C4-2B (cell line): ENCODE measurements around the gene TBCEL.

Experiments
- ZFX ChIP-seq: fragments of 450-650 bp; IDR thresholded peaks from 2 replicates; pipeline ENCODE4 v1.6.1; 2017
- TF ChIP-seq, protein P1 (sequence below): fragments of 450-650 bp; conservative IDR thresholded peaks from 2 replicates; pipeline ENCODE4 v1.5.1; 2017; ENCODE audit warnings: mild to moderate bottlenecking

DNA sequence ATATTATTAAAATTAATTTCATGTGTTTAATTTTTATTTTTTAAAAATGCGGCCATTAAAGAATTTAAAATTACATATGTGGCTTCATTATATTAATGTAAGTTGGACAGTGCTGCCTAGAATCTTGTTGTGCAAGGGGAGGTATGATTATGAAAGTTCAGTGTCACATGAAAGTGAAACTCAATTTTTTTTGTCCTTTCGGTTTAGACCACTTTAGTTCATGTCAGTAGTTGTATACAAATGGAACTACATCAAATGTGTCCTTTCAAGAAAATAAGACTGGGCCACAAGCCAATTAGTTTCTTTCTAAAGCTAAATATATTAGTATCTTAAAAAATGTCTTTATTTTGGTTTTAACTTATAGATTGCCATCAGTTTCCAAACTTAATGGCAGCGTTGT lies 35.7 kb downstream of the TBCEL start:
- TF ChIP-seq, protein P1, sequence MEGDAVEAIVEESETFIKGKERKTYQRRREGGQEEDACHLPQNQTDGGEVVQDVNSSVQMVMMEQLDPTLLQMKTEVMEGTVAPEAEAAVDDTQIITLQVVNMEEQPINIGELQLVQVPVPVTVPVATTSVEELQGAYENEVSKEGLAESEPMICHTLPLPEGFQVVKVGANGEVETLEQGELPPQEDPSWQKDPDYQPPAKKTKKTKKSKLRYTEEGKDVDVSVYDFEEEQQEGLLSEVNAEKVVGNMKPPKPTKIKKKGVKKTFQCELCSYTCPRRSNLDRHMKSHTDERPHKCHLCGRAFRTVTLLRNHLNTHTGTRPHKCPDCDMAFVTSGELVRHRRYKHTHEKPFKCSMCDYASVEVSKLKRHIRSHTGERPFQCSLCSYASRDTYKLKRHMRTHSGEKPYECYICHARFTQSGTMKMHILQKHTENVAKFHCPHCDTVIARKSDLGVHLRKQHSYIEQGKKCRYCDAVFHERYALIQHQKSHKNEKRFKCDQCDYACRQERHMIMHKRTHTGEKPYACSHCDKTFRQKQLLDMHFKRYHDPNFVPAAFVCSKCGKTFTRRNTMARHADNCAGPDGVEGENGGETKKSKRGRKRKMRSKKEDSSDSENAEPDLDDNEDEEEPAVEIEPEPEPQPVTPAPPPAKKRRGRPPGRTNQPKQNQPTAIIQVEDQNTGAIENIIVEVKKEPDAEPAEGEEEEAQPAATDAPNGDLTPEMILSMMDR: no peak
- no peak for TF ChIP-seq ZFX
